ENCODE results near the gene C3.
A peak's percentile ranks its signal among the peaks of the same experiment; 100 is the strongest.
"Not testable (repeated sequence)": the region's sequence is repeated elsewhere in the genome, so short reads cannot be mapped to it uniquely, and the experiment has no call there.

C3 gene

GRCh38 chr19:6712231-6712630 is 8.2 kb downstream of the C3 start:
- DNase-seq: no peak

- no peak for DNase-seq
Measured at GRCh38 chr19:6711605-6712004, 8.8 kb downstream of the C3 start.

- DNase-seq: no peak
Measured at GRCh38 chr19:6711078-6711361, 9.4 kb downstream of the C3 start.

- peak; percentile 22 for DNase-seq
Measured at GRCh38 chr19:6710273-6711077, 10.0 kb downstream of the C3 start.

- no peak for DNase-seq
Measured at GRCh38 chr19:6709549-6709948, 10.9 kb downstream of the C3 start.

- not testable (repeated sequence) for DNase-seq
Measured at GRCh38 chr19:6708913-6709312, 11.5 kb downstream of the C3 start.

- no peak for DNase-seq
Measured at GRCh38 chr19:6708346-6708745, 12.1 kb downstream of the C3 start.

- DNase-seq: no peak
Measured at GRCh38 chr19:6707658-6708018, 12.8 kb downstream of the C3 start.

- DNase-seq: no peak
Measured at GRCh38 chr19:6707011-6707657, 13.3 kb downstream of the C3 start.

- DNase-seq: no peak
Measured at GRCh38 chr19:6706633-6706958, 13.9 kb downstream of the C3 start.

GRCh38 chr19:6705931-6706632 is 14.4 kb downstream of the C3 start:
- DNase-seq: no peak

GRCh38 chr19:6700586-6701316 is 19.7 kb downstream of the C3 start:
- DNase-seq: no peak

- no peak for DNase-seq
Measured at GRCh38 chr19:6699935-6700334, 20.5 kb downstream of the C3 start.

GRCh38 chr19:6697291-6697690 is 23.2 kb downstream of the C3 start:
- no peak for DNase-seq

- DNase-seq: no peak
Measured at GRCh38 chr19:6696239-6696820, 24.1 kb downstream of the C3 start.

GRCh38 chr19:6694147-6694815 is 26.2 kb downstream of the C3 start:
- no peak for DNase-seq

- DNase-seq: no peak
Measured at GRCh38 chr19:6693681-6694080, 26.8 kb downstream of the C3 start.

GRCh38 chr19:6693056-6693471 is 27.4 kb downstream of the C3 start:
- no peak for DNase-seq

- DNase-seq: no peak
Measured at GRCh38 chr19:6692027-6692426, 28.4 kb downstream of the C3 start.

- no peak for DNase-seq
Measured at GRCh38 chr19:6691342-6691741, 29.1 kb downstream of the C3 start.

GRCh38 chr19:6690160-6690885 is 30.1 kb downstream of the C3 start:
- DNase-seq: no peak

- no peak for DNase-seq
Measured at GRCh38 chr19:6687114-6687513, 33.3 kb downstream of the C3 start.
